ENCODE results near the gene ANKH.
"Not testable (repeated sequence)": the region's sequence is repeated elsewhere in the genome, so short reads cannot be mapped to it uniquely, and the experiment has no call there.

The ANKH gene

DNA sequence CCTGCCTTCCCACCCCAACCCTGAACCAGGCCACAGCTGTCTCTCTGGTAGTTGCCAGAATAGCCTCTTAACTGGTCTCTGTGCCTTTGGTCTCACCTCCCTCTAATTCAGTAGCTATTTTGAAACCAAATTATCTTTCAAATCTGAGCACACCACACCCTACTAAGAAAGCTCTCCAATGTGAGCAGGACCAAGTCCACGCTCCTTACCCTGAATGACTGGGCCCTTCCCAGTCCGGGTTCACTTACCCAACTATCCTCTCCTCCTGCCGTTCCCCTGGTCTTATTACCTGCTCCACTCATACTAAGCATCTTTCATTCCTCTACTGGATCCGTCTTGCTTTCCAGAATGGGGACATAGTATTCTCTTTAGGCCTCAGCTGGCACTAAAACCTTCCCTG lies 16.8 kb downstream of the ANKH start:
- DNase-seq (ENCODE audit: low read depth, low spot score), result no peak

DNA sequence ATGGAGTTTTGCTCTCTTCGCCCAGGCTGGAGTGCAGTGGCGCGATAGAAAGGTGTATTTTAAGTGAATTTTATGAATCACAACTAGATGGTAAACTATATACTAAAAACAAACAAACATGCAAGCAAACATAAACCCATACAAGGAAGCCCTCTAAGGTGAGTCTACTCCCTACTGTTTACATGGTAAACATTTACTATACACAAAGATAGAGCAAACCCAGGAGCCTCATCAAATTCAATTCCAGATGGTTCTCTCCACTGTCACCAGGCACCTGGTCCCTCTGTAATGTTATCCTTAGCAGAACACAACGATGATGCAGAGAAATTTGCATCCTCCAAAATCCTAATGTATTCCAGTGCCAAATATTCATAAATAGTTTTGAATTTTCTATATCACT lies 17.9 kb downstream of the ANKH start:
- no peak for DNase-seq (ENCODE audit: low read depth, low spot score)

GRCh38 chr5:14852779-14853178 lies 18.8 kb downstream of the ANKH start:
- DNase-seq (ENCODE audit: low read depth, low spot score), result no peak

DNA sequence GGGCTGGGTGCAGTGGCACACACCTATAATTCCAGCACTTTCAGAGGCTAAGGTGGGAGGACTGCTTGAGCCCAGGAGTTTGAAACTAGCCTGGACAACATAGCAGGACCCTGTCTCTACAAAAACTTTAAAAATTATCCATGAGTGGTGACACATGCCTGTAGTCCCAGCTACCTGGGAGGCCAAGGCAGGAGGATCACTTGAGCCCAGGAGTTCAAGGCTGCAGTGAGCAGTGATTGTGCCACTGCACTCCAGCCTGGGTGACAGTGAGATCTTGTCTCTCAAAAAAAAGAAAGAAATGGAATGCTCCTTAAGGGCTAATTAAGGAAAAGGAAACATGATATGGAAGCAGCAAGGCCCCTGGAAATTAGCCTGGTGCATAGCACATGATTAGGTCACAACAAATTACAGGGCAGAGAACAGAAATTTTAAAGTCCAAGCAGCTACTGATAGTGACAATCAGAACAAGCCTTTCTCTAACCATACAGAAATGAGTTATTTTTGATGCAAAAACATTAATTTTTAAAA lies 19.5 kb downstream of the ANKH start:
- no peak for DNase-seq (ENCODE audit: low read depth, low spot score)

DNA sequence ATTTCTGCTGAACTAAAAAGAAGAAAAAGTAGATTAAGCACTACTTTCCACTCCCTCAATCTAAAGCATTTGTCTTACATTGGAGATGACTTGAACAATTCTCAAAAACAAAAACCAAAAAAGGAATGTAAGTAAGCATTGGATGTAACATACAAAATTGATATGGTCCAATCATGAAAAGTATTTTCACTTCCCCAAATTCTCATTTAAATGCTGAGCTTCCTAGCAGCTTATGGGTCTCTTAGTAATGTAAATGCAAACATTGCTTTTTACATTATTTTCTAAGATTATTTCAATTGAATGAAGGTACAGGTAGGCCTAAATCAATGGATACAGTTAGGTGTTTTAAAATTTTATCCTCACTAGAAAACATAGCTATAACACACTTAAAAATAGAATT lies 20.0 kb downstream of the ANKH start:
- no peak for DNase-seq (ENCODE audit: low read depth, low spot score)

DNA sequence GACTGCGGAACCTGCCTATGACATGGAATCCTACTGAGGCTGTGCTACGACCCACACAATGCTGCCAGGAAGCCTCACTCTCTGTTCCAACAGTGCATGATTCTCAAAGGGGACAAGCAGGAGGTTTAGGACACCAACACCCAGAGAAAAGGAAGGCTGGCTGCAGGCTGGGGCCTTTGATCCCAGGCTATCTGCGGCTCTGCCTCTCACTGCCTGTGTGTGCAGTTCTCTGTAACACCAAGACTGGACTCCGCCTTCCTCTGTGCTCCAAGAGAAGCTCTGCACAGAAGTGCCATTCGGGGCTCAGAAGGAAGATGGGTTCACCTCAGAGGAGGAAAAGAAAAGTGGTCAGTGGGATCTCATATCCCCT lies 20.5 kb downstream of the ANKH start:
- DNase-seq (ENCODE audit: low read depth, low spot score), result no peak

DNA sequence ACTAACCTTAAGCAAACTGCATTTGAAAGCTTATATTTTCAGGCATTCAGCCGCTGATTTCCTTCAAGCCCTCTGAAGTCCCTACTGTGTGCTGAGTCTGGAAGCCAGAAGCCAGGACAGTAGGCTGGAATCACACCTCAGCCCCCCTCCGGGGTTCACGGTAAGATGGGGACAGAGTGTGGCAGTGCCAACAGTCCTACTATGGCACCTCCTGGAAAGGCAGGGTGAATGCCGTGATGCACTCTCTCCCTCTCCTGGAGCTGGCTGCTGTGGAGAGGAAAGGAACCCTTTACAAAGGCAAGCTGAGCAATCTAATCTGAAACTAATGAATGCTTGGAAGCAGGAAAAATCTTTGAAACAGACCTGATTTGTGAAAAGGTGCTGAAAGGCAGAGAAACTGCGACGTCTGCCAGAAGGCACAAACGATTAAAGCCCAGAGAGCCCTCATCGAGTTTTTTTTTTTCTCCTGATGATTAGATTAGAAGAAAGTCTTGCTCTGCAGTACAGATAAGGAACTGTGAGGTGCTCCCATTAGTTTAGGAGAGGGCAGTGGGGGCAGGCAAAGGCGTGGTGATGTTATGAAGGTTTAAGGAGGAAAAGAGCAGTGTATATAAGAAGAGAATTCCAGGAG lies 21.0 kb downstream of the ANKH start:
- DNase-seq (ENCODE audit: low read depth, low spot score), result no peak

DNA sequence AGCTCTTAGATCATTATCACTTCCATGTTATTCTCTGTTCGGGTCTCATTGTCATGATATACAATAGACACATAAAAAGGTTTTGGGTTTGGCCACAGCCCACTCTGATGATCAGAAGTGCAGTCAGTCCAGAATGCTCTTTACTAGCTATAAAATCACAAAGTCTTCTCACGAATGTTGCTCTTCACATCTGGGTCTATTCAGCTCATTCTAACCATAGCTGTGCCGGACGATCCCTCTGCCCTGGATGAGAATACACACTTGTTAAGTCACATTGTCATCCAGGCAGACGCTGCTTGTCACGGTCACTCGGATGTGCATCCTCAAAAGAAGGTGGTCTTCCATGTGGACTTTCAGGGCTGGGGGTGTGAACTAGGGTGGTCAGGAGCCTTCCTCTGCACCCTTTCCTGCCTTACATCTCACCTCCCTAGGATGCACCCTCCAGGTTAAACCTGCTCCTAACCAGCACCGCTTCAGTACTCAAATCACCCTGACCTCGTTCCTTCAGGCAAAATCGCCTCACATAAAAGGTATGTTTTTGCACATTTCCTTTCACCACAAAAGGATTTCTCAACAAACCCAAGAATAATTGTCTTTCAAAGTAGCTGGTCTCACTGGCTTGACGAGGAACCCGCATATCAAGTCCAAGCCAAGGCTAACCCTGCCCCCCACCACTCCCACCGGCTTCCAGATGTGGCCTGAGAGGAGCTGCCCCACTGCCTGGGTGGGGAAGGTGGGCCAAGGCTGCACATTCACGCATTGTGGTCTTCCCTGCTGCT lies 21.9 kb downstream of the ANKH start:
- no peak for DNase-seq (ENCODE audit: low read depth, low spot score)

DNA sequence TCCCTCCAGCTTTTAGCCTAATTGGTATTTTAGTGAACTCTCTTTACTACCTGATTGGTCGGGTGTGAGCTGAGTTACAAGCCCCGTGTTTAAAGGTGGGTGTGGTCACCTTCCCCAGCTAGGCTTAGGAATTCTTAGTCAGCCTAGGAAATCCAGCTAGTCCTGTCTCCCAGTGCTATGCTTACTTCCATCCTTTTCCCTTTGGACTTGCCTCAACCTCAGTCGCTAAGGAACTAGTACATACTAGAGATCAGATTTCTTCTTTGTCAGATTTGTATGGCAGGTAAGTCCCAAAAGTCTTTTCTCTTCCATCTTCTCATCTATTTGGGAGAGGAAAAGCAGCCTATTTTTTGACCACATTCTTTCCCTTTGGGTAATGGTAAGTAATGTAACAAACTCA lies 22.6 kb downstream of the ANKH start:
- DNase-seq (ENCODE audit: low read depth, low spot score), result not testable (repeated sequence)

- no peak for DNase-seq (ENCODE audit: low read depth, low spot score)
These were observed 23.2 kb downstream of the ANKH start for GRCh38 chr5:14848385-14848784.

DNA sequence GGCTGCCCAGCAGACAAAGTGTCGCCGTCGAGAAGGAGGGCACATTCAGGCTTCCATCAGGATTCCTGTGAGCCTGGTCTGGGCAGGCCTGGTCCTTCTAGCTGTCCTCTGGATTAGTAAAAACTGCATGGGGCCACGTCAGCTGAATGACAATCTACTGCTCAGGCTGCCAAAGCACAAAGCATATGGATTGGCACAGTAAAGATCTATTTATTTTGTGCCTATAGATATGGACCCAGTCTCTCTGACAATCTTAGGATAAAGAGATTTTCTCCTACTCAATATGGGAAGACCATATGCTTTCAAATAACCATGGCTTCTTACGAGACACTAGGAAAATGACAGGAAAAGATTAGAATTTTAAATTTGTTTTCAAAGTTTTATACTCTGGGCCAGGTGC lies 24.1 kb downstream of the ANKH start:
- DNase-seq (ENCODE audit: low read depth, low spot score), result no peak

DNA sequence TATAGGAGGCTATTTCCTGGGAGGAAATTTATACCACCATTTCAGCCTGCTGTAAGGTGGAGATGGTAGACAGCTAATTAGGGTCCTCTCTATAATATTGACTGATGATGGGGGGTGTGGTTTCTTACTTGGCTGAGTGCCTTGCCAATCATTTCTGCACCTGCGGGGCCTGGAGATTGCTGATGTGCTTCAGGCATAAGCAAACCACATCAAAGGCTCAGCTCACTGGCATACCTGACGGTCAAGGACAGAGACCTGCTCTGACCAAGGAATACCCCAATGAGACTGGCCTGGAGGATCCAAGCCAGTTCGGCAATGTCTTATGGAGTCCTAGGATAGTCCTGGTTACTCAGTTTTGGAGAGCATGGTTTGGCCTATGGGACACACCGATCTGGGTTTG lies 29.5 kb downstream of the ANKH start:
- no peak for DNase-seq (ENCODE audit: low read depth, low spot score)

- no peak for DNase-seq (ENCODE audit: low read depth, low spot score)
These were observed 31.0 kb downstream of the ANKH start for GRCh38 chr5:14840624-14841023.

GRCh38 chr5:14838396-14839319 lies 32.9 kb downstream of the ANKH start:
- DNase-seq (ENCODE audit: low read depth, low spot score), result peak; percentile 36

- not testable (repeated sequence) for DNase-seq (ENCODE audit: low read depth, low spot score)
These were observed 34.0 kb downstream of the ANKH start for GRCh38 chr5:14837423-14838122.

GRCh38 chr5:14834584-14835550 lies 36.7 kb downstream of the ANKH start:
- DNase-seq (ENCODE audit: low read depth, low spot score), result no peak

- DNase-seq (ENCODE audit: low read depth, low spot score), result no peak
These were observed 37.5 kb downstream of the ANKH start for GRCh38 chr5:14834062-14834461.

GRCh38 chr5:14831006-14831338 lies 40.6 kb downstream of the ANKH start:
- no peak for DNase-seq (ENCODE audit: low read depth, low spot score)

DNA sequence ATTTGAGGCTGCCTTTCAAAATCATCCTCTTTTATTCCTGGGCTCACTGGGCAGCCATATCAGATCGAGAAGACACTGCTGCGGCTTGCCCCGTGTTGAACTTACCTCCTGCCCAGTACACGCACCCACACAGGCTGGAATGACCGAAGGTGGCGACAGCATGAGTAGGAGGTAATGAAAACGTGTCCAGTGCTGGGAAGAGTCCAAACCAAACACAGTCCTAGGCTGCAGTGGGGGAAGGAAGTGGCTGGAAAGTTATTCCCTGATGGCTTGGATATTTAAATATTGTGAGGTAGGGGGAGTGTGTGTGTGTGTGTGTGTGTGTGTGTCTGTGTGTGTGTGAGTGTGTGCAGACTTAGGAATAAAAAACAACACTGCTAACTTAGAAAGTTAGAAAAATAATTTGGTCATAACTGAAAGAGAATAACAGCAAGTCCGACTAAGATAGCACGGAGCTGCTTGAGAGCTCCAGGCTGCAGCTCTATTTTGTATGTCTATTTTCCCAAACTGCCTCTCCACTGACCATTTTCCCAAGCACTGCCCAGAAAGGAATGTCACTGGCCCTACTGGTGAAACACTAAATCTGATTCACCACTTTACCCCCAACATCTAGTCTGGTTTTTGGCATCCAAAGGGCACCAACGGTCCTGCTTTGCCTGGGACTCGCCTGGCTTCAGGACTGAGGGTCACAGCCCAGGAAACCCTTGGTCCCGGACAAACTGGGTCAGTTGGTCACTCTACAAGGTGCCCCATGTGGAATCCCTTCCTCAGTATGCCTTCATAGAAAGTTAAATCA lies 41.2 kb downstream of the ANKH start:
- DNase-seq (ENCODE audit: low read depth, low spot score), result peak; percentile 92

DNA sequence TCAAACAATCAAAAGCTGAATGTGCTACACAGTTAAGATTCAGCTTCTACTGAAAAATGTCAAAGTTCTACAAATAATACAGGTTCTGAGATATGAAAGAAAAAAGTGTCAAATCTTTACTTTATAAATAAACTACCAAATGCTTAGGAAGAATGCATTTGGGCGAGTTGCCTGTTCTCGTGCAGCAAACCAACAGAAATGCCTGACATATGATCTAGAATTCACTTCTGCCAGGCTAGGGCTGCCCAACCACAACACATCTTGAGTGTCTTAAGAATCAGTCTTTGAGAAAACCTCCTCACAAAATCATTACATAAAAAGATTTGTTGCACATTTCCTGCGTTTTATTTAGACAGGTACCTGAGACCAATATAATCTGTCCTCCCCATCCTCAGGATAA lies 42.2 kb downstream of the ANKH start:
- no peak for DNase-seq (ENCODE audit: low read depth, low spot score)

Measured in brain pericyte (primary cell).